ENCODE data around the gene TMPRSS7. TPM values are rescaled to one million over a fixed set of nuclear protein-coding genes. Genes with fewer than 3 reads are reported as not detected.

The TMPRSS7 gene
- total RNA-seq, 4 donors from 2014 or later = not detected

GRCh38 chr3:112011376-112011940 is 23.1 kb upstream of the TMPRSS7 start:
- Histone ChIP-seq H3K4me3 (no peak overlapping the region), H3K36me3 (no peaks in the 10 kb centered on the region), H3K9me3 (no peaks in the 10 kb centered on the region), H3K27ac (replicated peaks in 1 of 4) (no peak overlapping the region), H3K4me1 (peaks cover 7 to 21% (median 16%) of the 10 kb centered on the region in 4 donors), H3K27me3 (no peaks in the 10 kb centered on the region)
- peak; percentile 39 for DNase-seq (ENCODE audit: extremely low spot score)
- 84% methylated on average over 6 of the region's 6 CpGs for WGBS
- intact Hi-C loops (cut with DNase I) = no loop called here
- no peak for TF ChIP-seq EP300 (IDR thresholded peaks at IDR 0.05)
- no peak for TF ChIP-seq POLR2AphosphoS5 (IDR thresholded peaks at IDR 0.05)
- no peak for TF ChIP-seq CTCF (IDR thresholded peaks at IDR 0.05)
- no peak for TF ChIP-seq POLR2A (IDR thresholded peaks at IDR 0.05; ENCODE audit: low read depth)

- H3K4me1 ChIP-seq = peaks cover 7 to 21% (median 16%) of the 10 kb centered on the region in 4 donors
- H3K4me3 ChIP-seq = no peak overlapping the region
- no peak for DNase-seq (ENCODE audit: extremely low spot score)
- no peaks in the 10 kb centered on the region for H3K27me3 ChIP-seq
- 60% methylated on average over 6 of the region's 6 CpGs for WGBS
- H3K9me3 ChIP-seq = no peaks in the 10 kb centered on the region
- H3K27ac ChIP-seq (replicated peaks in 1 of 4) = no peak overlapping the region
- H3K36me3 ChIP-seq = no peaks in the 10 kb centered on the region
- no peak for TF ChIP-seq CTCF (IDR thresholded peaks at IDR 0.05)
- no peak for TF ChIP-seq POLR2AphosphoS5 (IDR thresholded peaks at IDR 0.05)
- TF ChIP-seq EP300 (IDR thresholded peaks at IDR 0.05) = no peak
- TF ChIP-seq POLR2A (IDR thresholded peaks at IDR 0.05; ENCODE audit: low read depth) = no peak
- intact Hi-C loops (cut with DNase I) = loop anchor here (2.0 kb wide), 1 partner anchor 344 kb away; no protein-coding TSS in a partner anchor
Observed at GRCh38 chr3:112012205-112012992, 22.1 kb upstream of the TMPRSS7 start.

GRCh38 chr3:112013058-112013783 is 21.3 kb upstream of the TMPRSS7 start:
- Histone ChIP-seq H3K4me3 (peak overlapping the region in 3 of 4 donors; percentile 8 to 21 (median 10)), H3K9me3 (no peaks in the 10 kb centered on the region), H3K36me3 (no peaks in the 10 kb centered on the region), H3K27ac (replicated peaks in 1 of 4) (no peak overlapping the region), H3K4me1 (peaks cover 7 to 21% (median 16%) of the 10 kb centered on the region in 4 donors), H3K27me3 (no peaks in the 10 kb centered on the region)
- TF ChIP-seq CTCF (IDR thresholded peaks at IDR 0.05) (peak; percentile 69 to 79 (median 74)), POLR2AphosphoS5 (IDR thresholded peaks at IDR 0.05) (peak in 1 of 2 donors; percentile 14), EP300 (IDR thresholded peaks at IDR 0.05) (no peak)
- DNase-seq (ENCODE audit: extremely low spot score) = peak; percentile 90
- intact Hi-C loops (cut with DNase I) = loop anchor here (2.0 kb wide), 1 partner anchor 344 kb away; no protein-coding TSS in a partner anchor
- WGBS = 46% methylated on average over 19 of the region's 19 CpGs

- H3K27ac ChIP-seq (replicated peaks in 1 of 4) = no peak overlapping the region
Observed at GRCh38 chr3:112013784-112014143, 20.8 kb upstream of the TMPRSS7 start.

More at GRCh38 chr3:112013784-112014143, 20.8 kb upstream of the TMPRSS7 start:
- intact Hi-C loops (cut with DNase I) = loop anchor here (2.0 kb wide), 1 partner anchor 345 kb away; no protein-coding TSS in a partner anchor
- DNase-seq (ENCODE audit: extremely low spot score) = no peak
- H3K9me3 ChIP-seq = no peaks in the 10 kb centered on the region
- WGBS = 60% methylated on average over 5 of the region's 5 CpGs
- H3K4me1 ChIP-seq = peaks cover 7 to 21% (median 16%) of the 10 kb centered on the region in 4 donors
- no peak for TF ChIP-seq POLR2AphosphoS5 (IDR thresholded peaks at IDR 0.05)
- no peak for TF ChIP-seq CTCF (IDR thresholded peaks at IDR 0.05)
- TF ChIP-seq EP300 (IDR thresholded peaks at IDR 0.05) = no peak
- no peak for TF ChIP-seq POLR2A (IDR thresholded peaks at IDR 0.05; ENCODE audit: low read depth)
- no peaks in the 10 kb centered on the region for H3K36me3 ChIP-seq
- H3K27me3 ChIP-seq = no peaks in the 10 kb centered on the region
- peak overlapping the region in 2 of 4 donors; percentile 8 to 10 for H3K4me3 ChIP-seq

All from esophagus muscularis mucosa (tissue), 4 donors.